ENCODE data around the gene BTBD19.

The BTBD19 gene

GRCh38 chr1:44862829-44863401 is 54.6 kb downstream of the BTBD19 start:
- DNase-seq = no peak
